Measurements from ENCODE around the gene MAS1L. TPM values are rescaled to one million over a fixed set of nuclear protein-coding genes. Genes with fewer than 3 reads are reported as not detected.

The MAS1L gene
- total RNA-seq, 4 donors from 2014 or later = not detected

DNA sequence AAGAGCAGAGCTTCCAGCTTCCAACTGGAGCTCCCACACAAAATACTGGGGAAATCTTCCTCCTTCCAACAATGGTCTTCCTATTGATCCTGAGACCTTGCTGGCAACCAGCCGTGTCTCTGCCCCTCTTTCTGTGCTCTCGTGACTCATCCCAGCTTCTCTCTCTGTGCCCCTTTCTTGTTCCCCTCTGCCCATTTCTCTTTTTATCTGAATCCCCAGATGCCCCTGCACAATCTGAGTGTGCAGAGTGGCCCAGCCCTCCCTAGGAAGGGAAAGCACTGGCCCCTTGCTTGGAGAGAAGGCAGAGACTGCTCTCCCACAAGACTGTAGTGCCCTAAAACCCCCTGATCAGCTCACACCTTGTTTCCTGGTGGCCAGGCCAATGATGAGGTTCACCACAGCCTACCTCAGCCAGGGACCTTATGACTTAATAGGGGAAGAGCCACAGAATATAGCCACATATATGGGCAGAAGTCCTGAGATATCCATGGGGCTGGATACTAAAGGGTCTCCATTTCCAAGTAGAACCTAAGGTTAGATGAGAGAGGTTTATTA is 23.1 kb upstream of the MAS1L start:
- TF ChIP-seq, protein P1, sequence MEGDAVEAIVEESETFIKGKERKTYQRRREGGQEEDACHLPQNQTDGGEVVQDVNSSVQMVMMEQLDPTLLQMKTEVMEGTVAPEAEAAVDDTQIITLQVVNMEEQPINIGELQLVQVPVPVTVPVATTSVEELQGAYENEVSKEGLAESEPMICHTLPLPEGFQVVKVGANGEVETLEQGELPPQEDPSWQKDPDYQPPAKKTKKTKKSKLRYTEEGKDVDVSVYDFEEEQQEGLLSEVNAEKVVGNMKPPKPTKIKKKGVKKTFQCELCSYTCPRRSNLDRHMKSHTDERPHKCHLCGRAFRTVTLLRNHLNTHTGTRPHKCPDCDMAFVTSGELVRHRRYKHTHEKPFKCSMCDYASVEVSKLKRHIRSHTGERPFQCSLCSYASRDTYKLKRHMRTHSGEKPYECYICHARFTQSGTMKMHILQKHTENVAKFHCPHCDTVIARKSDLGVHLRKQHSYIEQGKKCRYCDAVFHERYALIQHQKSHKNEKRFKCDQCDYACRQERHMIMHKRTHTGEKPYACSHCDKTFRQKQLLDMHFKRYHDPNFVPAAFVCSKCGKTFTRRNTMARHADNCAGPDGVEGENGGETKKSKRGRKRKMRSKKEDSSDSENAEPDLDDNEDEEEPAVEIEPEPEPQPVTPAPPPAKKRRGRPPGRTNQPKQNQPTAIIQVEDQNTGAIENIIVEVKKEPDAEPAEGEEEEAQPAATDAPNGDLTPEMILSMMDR (IDR thresholded peaks at IDR 0.05) = no peak
- no peak for ATAC-seq (ENCODE audit: low FRiP score)
- DNase-seq (ENCODE audit: low spot score) = no peak

DNA sequence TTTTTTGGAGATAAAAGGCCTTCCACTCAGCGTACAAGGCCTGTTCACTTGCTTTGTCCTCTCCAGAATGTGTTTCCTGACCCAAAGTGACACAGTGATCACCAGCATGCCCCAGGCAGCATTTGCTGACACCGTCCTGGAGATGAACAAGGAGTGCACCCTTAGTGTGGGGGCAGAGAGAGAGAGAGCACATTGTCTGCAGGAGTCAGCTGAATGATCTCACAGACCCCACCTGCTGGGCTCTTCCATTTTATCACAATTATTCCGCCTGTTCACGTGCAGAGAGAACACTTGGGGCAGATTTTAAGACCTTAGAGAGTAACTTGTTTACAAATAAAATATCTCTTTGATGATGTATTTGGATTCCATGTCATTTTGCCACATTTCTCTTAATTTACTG is 22.4 kb upstream of the MAS1L start:
- no peak for ATAC-seq (ENCODE audit: low FRiP score)
- DNase-seq (ENCODE audit: low spot score) = no peak
- TF ChIP-seq, protein P1 (IDR thresholded peaks at IDR 0.05) = no peak

DNA sequence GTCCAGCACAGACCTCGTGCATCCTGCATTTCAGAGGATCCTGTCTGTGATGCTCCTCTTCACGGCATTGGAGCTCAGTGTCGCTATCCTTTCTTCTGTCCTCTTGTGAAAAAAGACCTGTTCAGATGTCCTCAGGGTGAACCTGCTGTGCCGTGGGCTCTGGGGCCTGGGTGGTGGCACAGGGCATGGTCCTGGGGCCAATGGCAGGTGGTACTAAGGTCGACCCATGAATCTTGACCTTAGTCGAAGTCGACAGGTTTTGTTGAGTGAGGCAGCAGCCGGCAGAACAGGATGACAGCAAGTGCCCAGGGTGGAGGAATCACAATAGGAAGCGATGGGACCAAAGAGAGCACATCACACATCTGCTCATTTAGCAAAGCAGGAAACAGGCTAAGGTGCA is 22.0 kb upstream of the MAS1L start:
- DNase-seq (ENCODE audit: low spot score) (no peak), ATAC-seq (ENCODE audit: low FRiP score) (no peak)
- TF ChIP-seq, protein P1 (IDR thresholded peaks at IDR 0.05) = no peak

DNA sequence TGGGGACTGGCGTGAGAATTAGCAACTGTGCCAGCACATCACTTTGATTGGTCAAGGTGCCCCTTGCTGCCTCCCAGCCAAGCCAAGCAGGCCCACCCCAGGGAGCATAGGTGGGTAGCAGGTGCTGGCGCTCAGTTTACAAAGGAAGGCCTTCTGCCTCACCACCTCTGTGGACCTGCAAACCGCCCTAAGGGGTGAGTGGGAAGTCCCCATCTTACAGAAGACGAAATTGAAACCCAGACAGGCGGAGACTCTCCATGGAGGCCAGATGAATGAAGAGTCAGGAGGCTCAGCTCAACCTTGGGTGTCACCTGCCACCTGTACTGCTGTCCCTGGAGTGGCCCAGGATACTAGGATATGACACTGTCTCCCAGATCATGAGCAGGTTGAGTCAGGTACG is 21.5 kb upstream of the MAS1L start:
- no peak for DNase-seq (ENCODE audit: low spot score)

DNA sequence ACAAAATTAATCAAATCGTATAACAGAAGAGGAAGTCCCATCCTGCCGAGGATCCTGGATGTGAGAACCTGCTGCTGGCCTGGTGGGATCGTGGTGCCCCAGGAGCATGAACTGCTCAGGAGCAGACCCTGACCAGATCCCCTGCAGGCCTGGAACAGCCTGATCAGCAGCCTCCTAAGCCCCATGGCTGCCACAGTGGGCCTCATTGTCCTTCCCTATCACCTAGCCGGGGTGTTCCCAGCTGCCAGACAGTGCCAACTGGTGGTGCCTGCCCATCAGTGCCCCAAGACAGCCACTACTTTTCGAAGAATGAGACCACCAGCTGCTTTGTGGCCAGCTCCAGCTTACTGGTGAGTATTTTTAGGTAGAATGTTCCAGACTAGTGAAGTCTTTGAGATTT is 19.6 kb upstream of the MAS1L start:
- ATAC-seq (ENCODE audit: low FRiP score) = no peak
- DNase-seq (ENCODE audit: low spot score) = no peak
- TF ChIP-seq, protein P1 (IDR thresholded peaks at IDR 0.05) = no peak

More for the DNA sequence above, 21.5 kb upstream of the MAS1L start:
- TF ChIP-seq, protein P1 (IDR thresholded peaks at IDR 0.05) = no peak
- ATAC-seq (ENCODE audit: low FRiP score) = no peak

DNA sequence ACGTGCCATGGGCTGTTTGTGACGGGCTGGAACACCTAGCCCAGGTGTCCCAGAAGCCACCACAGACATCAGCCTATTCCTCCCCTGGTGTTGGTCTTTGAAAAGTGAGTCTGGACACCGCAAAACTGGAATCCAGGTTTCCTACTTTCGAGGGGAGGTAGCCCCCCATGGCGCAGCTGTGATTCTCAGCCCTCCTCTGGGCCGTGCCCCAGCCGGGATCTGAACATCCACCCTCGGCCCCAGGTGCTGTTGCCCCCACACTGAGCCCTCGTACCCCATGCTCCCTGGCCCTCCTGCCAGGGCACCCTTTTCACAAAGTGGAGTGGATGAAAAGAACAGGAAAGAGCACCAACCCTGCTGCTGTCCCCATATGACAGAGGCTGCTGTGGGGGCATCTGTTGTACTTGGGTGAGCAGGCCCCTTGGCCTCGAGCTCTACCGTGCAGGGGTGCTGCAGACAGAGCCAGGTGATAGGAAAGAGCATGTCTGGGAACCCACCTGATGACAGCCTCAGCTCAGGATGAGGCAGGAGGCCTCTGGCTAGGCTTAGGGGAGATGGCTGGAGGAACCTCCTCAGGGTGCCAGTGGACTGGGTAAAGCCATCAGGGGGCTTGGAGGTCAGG is 18.8 kb upstream of the MAS1L start:
- TF ChIP-seq, protein P1 (IDR thresholded peaks at IDR 0.05) = no peak
- ATAC-seq (ENCODE audit: low FRiP score) (no peak), DNase-seq (ENCODE audit: low spot score) (no peak)

DNA sequence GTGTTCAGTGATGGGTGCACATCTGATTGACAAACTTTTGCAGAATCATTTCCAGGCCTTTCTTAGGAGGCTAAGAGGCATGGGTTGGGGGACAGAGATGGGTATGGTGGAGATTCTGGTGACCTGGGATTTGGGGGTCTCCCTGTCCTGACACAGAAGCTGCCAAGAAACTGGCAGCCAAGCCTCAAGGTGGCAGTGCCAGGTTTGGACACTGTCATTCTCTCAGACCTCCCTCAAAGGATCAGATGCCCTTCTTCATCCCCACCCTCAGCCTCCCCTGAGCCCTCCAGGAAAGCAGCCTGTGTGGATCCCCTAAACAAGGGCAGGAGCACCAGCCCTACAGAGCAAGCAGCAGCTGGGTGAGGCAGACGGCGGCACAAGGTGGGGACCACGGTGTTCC is 18.1 kb upstream of the MAS1L start:
- ATAC-seq (ENCODE audit: low FRiP score) = no peak
- no peak for DNase-seq (ENCODE audit: low spot score)
- TF ChIP-seq, protein P1 (IDR thresholded peaks at IDR 0.05) = no peak

Measured in omental fat pad (tissue), 4 donors.